ENCODE measurements around the gene TOLLIP.
"Not testable (repeated sequence)": the region's sequence is repeated elsewhere in the genome, so short reads cannot be mapped to it uniquely, and the experiment has no call there.

The TOLLIP gene

GRCh38 chr11:1246301-1246700, 63.1 kb downstream of the TOLLIP start:
- not testable (repeated sequence) for DNase-seq (ENCODE audit: low spot score)

GRCh38 chr11:1245717-1246116, 63.7 kb downstream of the TOLLIP start:
- DNase-seq (ENCODE audit: low spot score) = not testable (repeated sequence)

GRCh38 chr11:1244557-1244956, 64.9 kb downstream of the TOLLIP start:
- DNase-seq (ENCODE audit: low spot score) = not testable (repeated sequence)

- DNase-seq (ENCODE audit: low spot score) = not testable (repeated sequence)
These were observed 65.9 kb downstream of the TOLLIP start for GRCh38 chr11:1243521-1243920.

GRCh38 chr11:1242751-1243150, 66.7 kb downstream of the TOLLIP start:
- not testable (repeated sequence) for DNase-seq (ENCODE audit: low spot score)

- DNase-seq (ENCODE audit: low spot score) = no peak
These were observed 67.1 kb downstream of the TOLLIP start for GRCh38 chr11:1242289-1242688.

- DNase-seq (ENCODE audit: low spot score) = no peak
These were observed 67.7 kb downstream of the TOLLIP start for GRCh38 chr11:1241706-1242105.

- DNase-seq (ENCODE audit: low spot score) = no peak
These were observed 68.7 kb downstream of the TOLLIP start for GRCh38 chr11:1240771-1241170.

- DNase-seq (ENCODE audit: low spot score) = no peak
These were observed 69.7 kb downstream of the TOLLIP start for GRCh38 chr11:1239596-1240205.

DNA sequence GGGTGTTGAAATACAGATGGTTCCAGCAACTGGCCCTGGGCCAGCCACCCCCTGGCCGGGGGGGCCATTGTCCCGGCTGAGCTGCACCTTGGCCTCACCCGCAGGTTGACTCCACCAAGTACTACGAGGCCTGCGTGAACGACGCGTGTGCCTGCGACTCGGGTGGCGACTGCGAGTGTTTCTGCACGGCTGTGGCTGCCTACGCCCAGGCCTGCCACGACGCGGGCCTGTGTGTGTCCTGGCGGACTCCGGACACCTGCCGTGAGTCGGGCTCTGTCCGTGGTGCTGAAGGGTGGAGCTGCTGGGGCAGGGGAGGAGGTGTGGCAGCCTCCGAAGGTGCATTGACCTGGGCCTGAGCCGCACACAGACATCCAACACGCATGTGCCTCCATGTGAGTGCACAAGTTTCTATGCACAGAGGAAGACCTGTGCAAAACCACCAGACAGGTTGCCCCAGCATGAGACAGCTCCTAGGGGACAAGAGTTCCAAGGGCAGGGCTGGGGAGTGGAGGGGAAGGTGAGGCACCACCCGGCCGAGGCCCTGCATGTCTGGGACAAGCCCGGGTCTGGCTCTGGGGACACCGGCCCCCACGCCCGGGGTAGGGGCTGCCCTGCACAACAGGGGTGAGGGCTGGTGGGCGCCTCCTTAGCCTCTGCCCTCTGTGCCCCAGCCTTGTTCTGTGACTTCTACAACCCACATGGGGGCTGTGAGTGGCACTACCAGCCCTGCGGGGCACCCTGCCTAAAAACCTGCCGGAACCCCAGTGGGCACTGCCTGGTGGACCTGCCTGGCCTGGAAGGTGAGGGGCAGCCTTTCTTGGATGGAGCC, 70.5 kb downstream of the TOLLIP start:
- no peak for DNase-seq (ENCODE audit: low spot score)

GRCh38 chr11:1237851-1238250, 71.6 kb downstream of the TOLLIP start:
- DNase-seq (ENCODE audit: low spot score) = no peak

- no peak for DNase-seq (ENCODE audit: low spot score)
These were observed 72.3 kb downstream of the TOLLIP start for GRCh38 chr11:1237128-1237580.

- no peak for DNase-seq (ENCODE audit: low spot score)
These were observed 72.9 kb downstream of the TOLLIP start for GRCh38 chr11:1236316-1237127.

- DNase-seq (ENCODE audit: low spot score) = no peak
These were observed 73.5 kb downstream of the TOLLIP start for GRCh38 chr11:1235901-1236315.

- no peak for DNase-seq (ENCODE audit: low spot score)
These were observed 74.0 kb downstream of the TOLLIP start for GRCh38 chr11:1235306-1235900.

- no peak for DNase-seq (ENCODE audit: low spot score)
These were observed 74.6 kb downstream of the TOLLIP start for GRCh38 chr11:1234771-1235305.

GRCh38 chr11:1234054-1234720, 75.2 kb downstream of the TOLLIP start:
- no peak for DNase-seq (ENCODE audit: low spot score)

GRCh38 chr11:1233351-1234053, 75.9 kb downstream of the TOLLIP start:
- no peak for DNase-seq (ENCODE audit: low spot score)

GRCh38 chr11:1232883-1233321, 76.5 kb downstream of the TOLLIP start:
- DNase-seq (ENCODE audit: low spot score) = no peak

GRCh38 chr11:1232021-1232882, 77.2 kb downstream of the TOLLIP start:
- no peak for DNase-seq (ENCODE audit: low spot score)
